Liver (tissue), 9 donors: Measurements from ENCODE around the gene MAVS. TPM values are rescaled to one million over a fixed set of nuclear protein-coding genes. Genes with fewer than 3 reads are reported as not detected.

Experiments
- DNase-seq: peaks from one replicate; pipeline ENCODE4 v3.0.0-alpha.2; 2017; ENCODE audit warnings: low spot score
- H3K27ac ChIP-seq, 2 donors: one replicate each; pipeline ENCODE4 v1.7.0; 2013; ENCODE audit warnings: inconsistent platforms in 2 of 2, low read length in 2 of 2, control low read depth in 1 of 2, low read depth in 1 of 2, mild to moderate bottlenecking in 1 of 2
- H3K27me3 ChIP-seq, 4 donors: one replicate each; pipeline versions ENCODE4 v1.6.1 to v1.7.0; 2013; ENCODE audit warnings: low read length in 3 of 4, inconsistent platforms in 1 of 4, mild to moderate bottlenecking in 1 of 4, moderate library complexity in 1 of 4; ENCODE audit not compliant: control insufficient read depth in 4 of 4, insufficient read depth in 4 of 4
- H3K36me3 ChIP-seq, 4 donors: one replicate each; pipeline versions ENCODE4 v1.6.1 to v1.7.0; 2013; ENCODE audit warnings: low read length in 3 of 4, mild to moderate bottlenecking in 3 of 4, low read depth in 1 of 4, moderate library complexity in 1 of 4; ENCODE audit not compliant: control insufficient read depth in 4 of 4, insufficient read depth in 3 of 4
- H3K4me1 ChIP-seq, 4 donors: one replicate each; pipeline versions ENCODE4 v1.6.1 to v1.7.0; 2013; ENCODE audit warnings: low read length in 3 of 4, mild to moderate bottlenecking in 3 of 4, moderate library complexity in 1 of 4; ENCODE audit not compliant: control insufficient read depth in 4 of 4, insufficient read depth in 4 of 4
- H3K4me3 ChIP-seq, 3 donors: one replicate each; pipeline versions ENCODE4 v1.6.1 to v1.7.0; 2013; ENCODE audit warnings: low read length in 3 of 3, control low read depth in 1 of 3, low read depth in 1 of 3, mild to moderate bottlenecking in 1 of 3
- H3K9ac ChIP-seq, 2 donors: one replicate each; pipeline ENCODE4 v1.7.0; 2013; ENCODE audit warnings: low read length in 2 of 2, mild to moderate bottlenecking in 2 of 2, moderate library complexity in 2 of 2, control low read depth in 1 of 2, low read depth in 1 of 2
- H3K9me3 ChIP-seq, 4 donors: one replicate each; pipeline versions ENCODE4 v1.6.1 to v1.7.0; 2013; ENCODE audit warnings: low read length in 3 of 4; ENCODE audit not compliant: control insufficient read depth in 4 of 4
- ATF3 ChIP-seq: IDR thresholded peaks from 2 replicates; pipeline ENCODE4 v1.6.1; 2016; ENCODE audit warnings: antibody characterized with exemption
- CTCF ChIP-seq: fragments of 150-350 bp; IDR thresholded peaks from 2 replicates; pipeline ENCODE4 v1.5.1; 2017; ENCODE audit warnings: improper control_type of control experiment, low read depth, low read length; ENCODE audit not compliant: missing input control
- FOXA1 ChIP-seq: IDR thresholded peaks from 2 replicates; pipeline ENCODE4 v1.6.1; 2016; ENCODE audit warnings: antibody characterized with exemption
- FOXA2 ChIP-seq: IDR thresholded peaks from 2 replicates; pipeline ENCODE4 v1.6.1; 2016; ENCODE audit warnings: antibody characterized with exemption
- HNF4A ChIP-seq, 2 donors: conservative IDR thresholded peaks; 2 replicates each; pipeline ENCODE4 v1.6.1; 2016; ENCODE audit warnings: antibody characterized with exemption in 2 of 2, mild to moderate bottlenecking in 2 of 2
- HNF4G ChIP-seq: IDR thresholded peaks from 2 replicates; pipeline ENCODE4 v1.6.1; 2016; ENCODE audit warnings: antibody characterized with exemption
- JUND ChIP-seq, 2 donors: IDR thresholded peaks; 2 replicates each; pipeline ENCODE4 v1.6.1; 2016; ENCODE audit warnings: antibody characterized with exemption in 2 of 2
- RAD21 ChIP-seq, 2 donors: IDR thresholded peaks; 2 replicates each; pipeline ENCODE4 v1.6.1; 2016; ENCODE audit warnings: antibody characterized with exemption in 2 of 2, mild to moderate bottlenecking in 2 of 2
- REST ChIP-seq: IDR thresholded peaks from 2 replicates; pipeline ENCODE4 v1.6.1; 2016; ENCODE audit warnings: antibody characterized with exemption, mild to moderate bottlenecking
- SP1 ChIP-seq: IDR thresholded peaks from 2 replicates; pipeline ENCODE4 v1.6.1; 2018; ENCODE audit warnings: antibody characterized with exemption, mild to moderate bottlenecking
- TAF1 ChIP-seq: conservative IDR thresholded peaks from 2 replicates; pipeline ENCODE4 v1.6.1; 2016; ENCODE audit warnings: antibody characterized with exemption, mild to moderate bottlenecking
- YY1 ChIP-seq: IDR thresholded peaks from 2 replicates; pipeline ENCODE4 v1.6.1; 2016; ENCODE audit warnings: antibody characterized with exemption, mild to moderate bottlenecking
- ZBTB33 ChIP-seq: IDR thresholded peaks from 2 replicates; pipeline ENCODE4 v1.6.1; 2016; ENCODE audit warnings: antibody characterized with exemption
- whole genome bisulfite sequencing: extraction: QIAGEN DNeasy Blood & Tissue Kit; methylation state at CpG from one replicate; pipeline ENCODE4 v1.1.7; 2013; 5-methylcytosine and 5-hydroxymethylcytosine counted together
- polyA plus RNA-seq, 2 donors: library from polyadenylated mRNA; stranded (reverse) in 1 of 2; unstranded in 1 of 2; fragments of 200-250 nt in 1 of 2; fragments of >200 nt in 1 of 2; fragmentation: Nextera tagmentation in 1 of 2; extraction: Ambion mirVana in 1 of 2; gene quantifications; one replicate each; pipeline versions ENCODE4 v1.2.1 to v1.2.3, GENCODE V29; 2013 to 2015
- total RNA-seq, 2 donors: library from RNA; depleted of rRNA; stranded (reverse); fragments of >200 nt; gene quantifications; one replicate each; pipeline ENCODE4 v1.2.3, GENCODE V29; 2014
- donor health status: healthy.
- donor health status: healthy.
- donor health status: healthy.
- donor health status: healthy.
- donor health status: healthy.

Gene MAVS
- total and polyA plus RNA-seq, 4 donors = 4.7 to 20.9 (median 11.9) TPM

GRCh38 chr20:3862333-3862732 is 15.7 kb downstream of the MAVS start:
- H3K4me1 ChIP-seq = no peaks in the 10 kb centered on the region
- no peak overlapping the region for H3K27ac ChIP-seq
- TF ChIP-seq REST (no peak), RAD21 (IDR thresholded peaks at IDR 0.05) (no peak), YY1 (no peak), CTCF (no peak), FOXA2 (no peak), SP1 (no peak), HNF4A (conservative IDR thresholded peaks at IDR 0.05) (no peak), HNF4G (no peak), ZBTB33 (no peak)
- H3K4me3 ChIP-seq = no peak overlapping the region
- no peaks in the 10 kb centered on the region for H3K27me3 ChIP-seq
- H3K9me3 ChIP-seq = no peaks in the 10 kb centered on the region
- no peak overlapping the region for H3K9ac ChIP-seq
- H3K36me3 ChIP-seq = peaks cover 33 to 77% (median 59%) of the 10 kb centered on the region in 4 donors
- WGBS = 100% methylated on average over 1 of the region's 1 CpG
- no peak for DNase-seq

- Histone ChIP-seq H3K27me3 (no peaks in the 10 kb centered on the region), H3K36me3 (peaks cover 30 to 74% (median 51%) of the 10 kb centered on the region in 4 donors), H3K27ac (no peak overlapping the region), H3K9ac (no peak overlapping the region), H3K4me1 (no peaks in the 10 kb centered on the region), H3K9me3 (no peaks in the 10 kb centered on the region), H3K4me3 (no peak overlapping the region)
- WGBS = 94% methylated on average over 7 of the region's 7 CpGs
- TF ChIP-seq ATF3 (no peak), JUND (IDR thresholded peaks at IDR 0.05) (no peak), YY1 (no peak), TAF1 (no peak), FOXA1 (no peak), CTCF (no peak), REST (no peak)
- no peak for DNase-seq
These were observed 16.7 kb downstream of the MAVS start for GRCh38 chr20:3863317-3863716.
